ENCODE data around the gene TSPAN18.
A peak's percentile ranks its signal among the peaks of the same experiment; 100 is the strongest.

Gene TSPAN18

DNA sequence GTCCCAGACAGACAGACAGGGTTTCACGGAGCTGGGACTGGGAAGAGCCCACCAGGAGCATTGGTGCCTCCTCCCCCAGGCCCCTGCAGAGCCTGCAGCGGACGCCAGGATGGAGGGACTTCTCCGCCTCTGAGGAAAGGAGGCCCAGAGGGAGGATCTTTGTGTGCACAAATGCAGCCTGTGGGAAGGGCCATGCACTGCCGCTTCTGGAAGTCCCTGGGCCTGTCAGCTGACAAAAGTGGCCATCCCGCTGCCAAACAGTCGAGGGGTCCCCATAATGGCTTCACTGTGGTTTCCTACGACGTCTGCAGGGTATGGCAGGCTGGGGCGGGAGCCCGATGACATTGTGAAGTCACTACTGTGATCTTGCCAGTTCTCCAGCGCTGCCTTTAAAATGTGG is 150.1 kb downstream of the TSPAN18 start:
- DNase-seq = no peak

DNA sequence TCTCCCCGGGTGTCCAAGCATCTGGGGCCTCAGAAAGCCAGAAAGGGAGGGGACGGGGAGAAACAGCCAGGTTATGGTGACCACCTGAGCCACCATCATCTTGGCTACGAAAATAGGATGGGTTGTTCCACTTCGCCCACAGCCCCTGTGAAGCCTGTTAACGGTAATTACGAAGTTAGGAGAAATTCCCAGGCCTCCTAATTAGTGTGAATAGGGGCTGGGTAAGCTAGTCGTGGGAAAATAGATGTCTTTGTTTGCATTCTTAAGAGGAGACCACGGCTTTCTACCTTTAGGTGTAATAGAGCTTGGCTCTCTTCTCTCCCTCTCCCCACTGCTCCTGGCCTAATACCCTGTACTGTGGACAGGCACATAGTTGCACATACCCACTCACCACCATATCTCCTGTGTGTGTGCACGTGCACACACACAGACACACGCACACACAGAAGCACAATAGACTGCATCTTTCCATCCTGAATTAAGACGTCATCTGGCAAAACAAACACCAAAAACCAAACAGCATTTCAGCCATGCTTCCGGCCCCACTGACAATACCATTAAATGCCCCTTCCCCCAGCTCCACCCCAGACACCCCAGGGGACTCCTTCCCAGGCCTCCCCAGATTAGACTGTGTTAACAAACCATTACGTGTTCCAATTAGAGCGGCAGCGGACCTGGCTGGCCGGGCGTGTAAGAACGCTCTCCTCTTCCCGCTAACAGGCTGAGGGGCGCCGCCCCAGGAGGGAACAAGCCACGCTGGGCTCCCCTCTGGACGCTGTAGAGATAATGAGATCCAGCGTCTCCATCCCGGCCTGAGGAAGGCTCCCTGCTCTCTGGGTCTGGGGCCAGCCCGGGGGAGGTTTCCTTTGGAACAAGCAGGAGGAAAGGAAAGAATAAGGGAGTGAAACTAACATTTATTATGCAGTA is 151.1 kb downstream of the TSPAN18 start:
- DNase-seq = no peak

DNA sequence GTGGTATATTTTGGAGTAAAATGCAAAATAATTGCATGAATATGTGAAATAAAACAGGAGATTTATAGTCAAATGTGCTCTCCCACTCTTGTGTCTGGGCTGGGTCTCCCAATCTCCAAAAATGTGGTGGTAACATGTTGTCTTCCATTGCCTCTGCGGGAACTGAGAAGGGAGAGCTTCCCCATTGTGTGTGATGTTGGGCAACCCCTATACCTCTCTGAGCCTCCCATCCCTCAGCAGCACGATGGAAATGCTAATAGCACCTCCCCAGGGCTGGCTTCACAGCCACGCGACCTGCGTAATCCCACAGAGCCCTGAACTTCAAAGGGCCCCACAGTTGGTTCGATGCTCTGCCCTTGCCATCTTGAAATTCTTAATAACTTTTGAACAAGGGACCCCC is 151.9 kb downstream of the TSPAN18 start:
- DNase-seq = no peak

- DNase-seq = no peak
Measured at GRCh38 chr11:44879432-44879831, 152.7 kb downstream of the TSPAN18 start.

DNA sequence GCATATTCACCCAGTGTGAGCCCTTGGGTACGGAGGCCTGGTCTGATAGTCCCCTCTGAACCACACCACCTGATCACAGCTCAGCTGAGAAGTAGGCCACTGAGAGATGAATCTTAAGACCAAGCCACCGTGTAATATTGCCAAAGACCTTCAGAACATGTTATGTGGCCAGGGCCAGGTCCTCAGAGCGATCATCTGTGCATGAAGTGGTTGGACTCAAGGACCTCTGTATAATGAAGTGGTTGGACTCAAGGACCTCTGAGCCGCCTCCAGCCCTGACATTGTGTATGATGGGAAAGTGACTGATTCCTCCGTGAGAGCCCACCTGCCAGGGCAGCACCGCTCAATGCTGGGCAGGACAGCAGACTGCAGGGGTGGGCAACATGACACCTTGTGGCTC is 153.7 kb downstream of the TSPAN18 start:
- DNase-seq = no peak

DNA sequence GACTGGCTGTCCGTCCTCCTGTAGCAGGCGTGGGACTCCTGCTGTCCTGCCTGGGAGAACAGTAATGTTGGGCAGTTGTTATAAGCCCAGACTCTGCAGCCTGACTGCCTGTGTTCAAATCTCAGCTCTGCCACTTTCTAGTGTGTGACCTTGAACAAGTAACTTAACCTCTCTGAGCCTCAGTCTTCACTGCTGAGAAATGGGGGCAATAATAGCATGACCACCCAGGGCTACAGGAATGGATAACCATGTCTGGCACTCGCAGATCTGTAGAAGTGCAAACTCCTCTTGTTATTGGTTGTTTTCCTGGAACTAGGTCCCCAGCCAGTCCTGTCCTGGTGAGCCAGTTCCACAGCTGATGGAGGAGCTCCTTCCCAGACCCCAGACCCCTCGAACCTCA is 154.2 kb downstream of the TSPAN18 start:
- DNase-seq = no peak

- no peak for DNase-seq
Measured at GRCh38 chr11:44883277-44883676, 156.5 kb downstream of the TSPAN18 start.

GRCh38 chr11:44884056-44884455 is 157.3 kb downstream of the TSPAN18 start:
- no peak for DNase-seq

DNA sequence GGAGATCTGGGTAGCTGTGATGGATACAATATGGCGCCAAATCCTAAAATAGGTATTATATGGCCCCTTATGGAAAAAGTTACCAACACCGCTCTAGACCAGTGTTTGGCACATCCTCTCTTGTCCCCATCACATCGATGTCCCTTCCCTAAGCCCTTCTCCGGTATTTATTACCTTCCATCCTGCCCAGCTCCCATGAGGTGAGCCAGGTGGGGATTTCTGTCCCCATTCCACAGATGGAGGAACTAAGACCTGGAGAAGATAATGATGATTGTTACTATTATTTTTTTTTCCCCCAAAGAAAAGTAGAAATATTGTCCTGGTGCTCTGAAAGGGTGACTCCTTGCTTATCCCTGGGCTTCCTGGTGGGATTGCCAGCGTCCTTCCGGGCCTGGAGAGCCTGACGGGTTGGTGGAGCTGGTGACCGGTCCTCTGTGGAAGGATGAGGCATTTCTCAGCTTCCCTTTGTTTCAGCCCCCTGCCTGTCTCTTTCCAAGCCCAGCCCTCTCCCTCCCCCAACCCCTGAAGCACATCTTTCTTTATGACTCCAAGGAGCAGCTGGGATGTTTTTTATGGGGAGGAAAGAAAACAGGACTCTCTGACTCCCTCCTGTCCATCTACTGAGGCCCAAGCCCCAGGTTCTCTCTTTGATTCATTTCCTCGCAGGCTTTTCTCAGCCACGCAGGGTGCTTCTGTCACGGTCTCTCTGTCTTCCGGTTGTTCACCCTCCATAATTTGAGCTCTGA is 158.5 kb downstream of the TSPAN18 start:
- no peak for DNase-seq

DNA sequence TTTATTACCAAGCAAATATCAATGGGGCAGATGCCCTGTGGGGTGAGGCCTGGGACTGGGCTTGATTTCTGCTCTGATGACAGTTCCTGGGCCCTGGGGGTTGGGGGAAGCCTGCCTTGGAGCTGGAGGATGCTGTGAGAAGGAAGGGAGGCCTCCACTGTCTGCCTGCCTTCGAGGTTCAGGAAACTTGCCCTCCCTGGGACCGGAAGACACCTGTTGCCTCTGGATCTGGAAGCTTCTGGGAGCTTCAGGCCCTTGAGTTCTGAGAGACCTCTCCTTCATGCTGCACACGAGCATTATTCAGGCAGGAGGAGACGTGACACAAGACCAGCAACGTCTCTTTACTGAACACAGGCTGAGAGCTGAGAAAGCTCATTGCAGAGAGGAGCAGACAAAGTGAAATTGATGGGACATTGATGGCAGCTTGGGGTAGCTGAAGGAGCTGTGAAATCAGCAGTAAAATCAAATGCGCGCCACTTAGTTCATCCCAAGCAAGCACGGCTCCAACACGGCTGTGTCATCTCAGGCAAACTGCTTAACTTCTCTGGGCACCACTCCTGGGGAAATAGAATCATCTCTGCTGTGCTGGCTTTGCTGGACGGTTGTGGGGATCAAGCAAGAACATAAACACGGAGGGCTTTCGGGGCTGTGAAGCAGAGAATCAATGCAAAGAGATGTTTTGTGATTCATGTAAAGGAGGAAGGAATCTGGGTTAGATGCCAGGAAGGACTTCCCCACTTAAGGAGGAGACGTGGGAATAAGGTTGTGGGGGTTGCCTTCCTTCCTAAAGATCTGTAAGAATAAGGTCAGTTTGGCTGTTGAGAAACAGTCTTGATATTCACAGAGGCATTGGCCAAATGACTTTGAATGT is 159.4 kb downstream of the TSPAN18 start:
- DNase-seq = no peak

- no peak for DNase-seq
Measured at GRCh38 chr11:44886790-44887140, 160.0 kb downstream of the TSPAN18 start.

GRCh38 chr11:44887636-44888035 is 160.9 kb downstream of the TSPAN18 start:
- no peak for DNase-seq

DNA sequence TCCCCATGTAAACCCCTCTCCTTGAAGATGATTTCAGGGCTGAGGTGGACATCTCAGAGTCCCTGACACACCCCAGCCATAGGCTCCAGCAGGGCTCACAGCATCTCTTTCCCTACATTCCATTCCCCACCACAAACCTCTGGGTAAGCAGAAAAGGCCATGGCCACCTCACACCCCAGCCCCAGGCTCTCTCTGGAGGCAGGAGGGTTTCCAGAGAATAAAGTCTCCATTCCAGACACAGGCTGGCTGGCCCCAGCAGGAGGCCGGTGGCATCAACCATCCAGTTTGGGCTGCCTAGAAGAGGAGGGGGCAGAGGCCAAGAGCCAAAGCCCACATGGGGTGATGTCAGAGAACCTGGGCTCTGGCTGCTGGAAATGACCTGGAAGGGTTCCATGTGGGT is 162.5 kb downstream of the TSPAN18 start:
- no peak for DNase-seq

- no peak for DNase-seq
Measured at GRCh38 chr11:44892843-44893242, 166.1 kb downstream of the TSPAN18 start.

GRCh38 chr11:44893308-44893822 is 166.6 kb downstream of the TSPAN18 start:
- DNase-seq = no peak

- DNase-seq = peak in 1 of 2 donors; percentile 67
Measured at GRCh38 chr11:44893846-44894617, 167.3 kb downstream of the TSPAN18 start.

DNA sequence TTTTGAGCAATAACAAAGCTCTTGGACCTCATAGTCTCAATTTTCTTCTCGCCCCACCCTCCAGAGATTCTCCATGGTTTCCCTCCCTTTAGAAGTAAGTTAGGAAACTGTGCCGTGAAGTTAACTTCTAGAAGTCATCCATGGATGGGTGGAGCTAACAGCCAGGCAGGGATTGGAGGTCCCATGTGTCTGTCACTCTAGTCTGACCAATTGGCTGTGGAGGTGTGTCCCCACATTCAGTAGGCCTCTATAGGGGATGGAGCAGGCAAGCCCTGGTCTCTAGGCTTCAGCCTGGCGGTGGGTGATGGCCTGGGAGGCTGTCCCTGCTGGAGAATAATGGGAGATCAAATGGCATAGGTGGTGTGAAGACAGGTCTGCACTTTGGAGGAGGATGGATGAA is 173.2 kb downstream of the TSPAN18 start:
- DNase-seq = peak; percentile 28 to 70

GRCh38 chr11:44901120-44901633 is 174.4 kb downstream of the TSPAN18 start:
- no peak for DNase-seq

DNA sequence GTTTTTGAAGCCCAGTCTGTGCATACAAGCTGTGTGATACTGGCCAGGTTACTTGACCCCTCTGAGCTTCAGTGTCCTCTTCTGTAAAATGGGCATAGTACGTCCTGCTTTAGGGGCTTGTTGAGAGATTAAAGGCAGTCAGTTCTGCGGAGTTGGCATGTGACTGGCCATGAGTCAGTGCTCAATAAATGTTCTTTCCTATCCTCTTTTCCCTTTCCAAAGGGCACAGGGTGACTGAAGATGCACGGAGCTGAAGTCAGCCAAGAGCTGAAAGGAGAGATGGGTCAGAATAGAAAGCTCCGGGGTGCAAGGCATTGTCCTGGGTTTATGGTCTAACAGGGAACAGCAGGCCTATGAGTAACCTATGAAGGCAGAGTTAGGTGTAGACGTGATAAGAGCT is 175.0 kb downstream of the TSPAN18 start:
- no peak for DNase-seq

DNA sequence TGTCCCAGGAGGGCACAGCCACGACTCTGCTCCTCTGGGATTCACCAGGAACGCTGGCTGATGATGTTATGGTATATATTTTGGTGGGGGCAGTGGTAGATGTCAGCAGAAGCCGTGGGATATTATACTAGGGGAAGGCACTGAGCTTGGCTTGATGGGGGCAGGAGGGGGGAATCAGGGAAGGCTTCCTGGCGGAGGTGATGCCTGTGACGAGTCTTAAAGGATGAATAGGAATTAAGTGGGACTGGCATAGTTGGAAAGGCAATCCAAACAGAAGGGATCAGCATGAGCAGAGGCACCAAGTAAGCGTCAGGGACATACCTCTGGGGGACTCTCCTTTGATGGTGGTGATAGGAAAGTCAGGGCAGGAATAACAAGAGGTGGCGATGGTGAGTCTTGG is 176.3 kb downstream of the TSPAN18 start:
- no peak for DNase-seq

- DNase-seq = no peak
Measured at GRCh38 chr11:44903518-44903917, 176.8 kb downstream of the TSPAN18 start.
